HG03469 (cell line): ENCODE measurements around the gene SUPT3H.

Experiments used
- ATAC-seq: cut with Tn5 transposase; IDR thresholded peaks from one replicate; pipeline ENCODE4 v1.9.1; 2021; ENCODE audit warnings: mild to moderate bottlenecking, moderate library complexity, moderate number of reproducible peaks; ENCODE audit not compliant: unreplicated experiment

SUPT3H gene

GRCh38 chr6:45394586-45395095, 16.9 kb upstream of the SUPT3H start:
- no peak for ATAC-seq

- no peak for ATAC-seq
These were observed 10.6 kb upstream of the SUPT3H start for GRCh38 chr6:45388328-45388727.

GRCh38 chr6:45387236-45387635, 9.5 kb upstream of the SUPT3H start:
- ATAC-seq, result no peak

DNA sequence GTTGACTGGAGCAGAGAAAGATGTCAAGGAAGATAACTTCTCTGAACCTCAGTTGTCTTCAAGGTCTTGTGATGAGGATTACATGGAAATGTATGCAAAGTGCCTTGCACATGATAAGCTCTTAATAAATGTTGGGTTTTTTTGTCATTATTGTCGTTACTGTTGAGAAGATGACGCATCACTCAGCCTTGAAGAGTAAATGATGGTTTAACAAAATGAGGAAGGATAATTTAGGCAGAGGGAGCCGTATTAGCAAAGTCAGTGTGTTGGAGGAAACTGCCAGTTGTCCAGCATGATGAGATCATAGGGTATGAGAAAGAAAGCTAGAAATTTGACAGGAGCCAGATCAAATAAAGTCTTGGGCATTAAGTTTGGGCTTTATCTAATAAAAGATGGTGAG, 8.8 kb upstream of the SUPT3H start:
- no peak for ATAC-seq

DNA sequence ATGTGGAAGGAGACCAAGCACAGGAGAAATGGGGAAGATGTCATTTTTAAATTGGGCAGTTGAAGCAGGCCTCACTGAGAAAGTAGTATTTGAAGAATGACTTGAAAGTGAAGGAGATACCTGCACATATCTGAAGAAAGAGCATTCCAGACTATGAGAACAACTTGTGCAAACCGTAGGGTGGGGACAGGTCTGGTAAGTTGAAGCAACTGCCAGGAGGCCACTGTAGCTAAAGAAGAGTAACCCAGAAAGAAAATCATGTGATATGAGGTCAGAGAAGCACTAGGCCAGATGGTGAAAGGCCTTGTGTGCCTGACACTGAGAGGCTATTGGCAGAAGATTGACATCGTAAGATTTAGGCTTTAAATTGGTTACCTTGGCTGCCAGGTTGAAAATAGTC, 4.7 kb upstream of the SUPT3H start:
- ATAC-seq, result no peak

DNA sequence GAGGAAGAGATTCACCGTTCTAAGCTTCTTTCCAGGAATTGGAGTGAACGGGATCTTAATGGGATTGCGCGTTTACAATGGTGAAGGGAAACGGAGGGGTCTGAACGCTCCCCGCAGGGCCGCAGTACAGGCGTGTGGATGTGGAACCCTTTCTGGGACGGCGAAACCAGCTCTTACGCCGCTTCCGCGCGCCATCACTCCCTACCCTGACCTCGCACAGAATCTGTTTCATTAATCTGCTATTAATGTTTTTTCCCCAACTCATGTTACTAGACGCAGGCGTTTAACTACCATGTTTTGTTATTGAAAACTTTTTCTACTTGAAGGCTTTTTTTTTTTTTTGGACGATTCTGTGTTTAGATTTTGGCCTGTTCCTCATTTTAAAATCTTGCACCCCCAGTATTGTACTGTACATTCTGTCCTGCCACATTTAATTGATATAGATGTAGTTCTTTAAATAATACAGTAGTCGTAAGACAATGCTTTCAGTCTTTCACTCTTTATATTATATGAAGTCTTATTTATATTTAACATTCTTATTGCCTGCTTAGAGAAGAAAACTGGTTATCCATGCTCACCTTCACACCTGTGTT, 696 bp upstream of the SUPT3H start:
- no peak for ATAC-seq

DNA sequence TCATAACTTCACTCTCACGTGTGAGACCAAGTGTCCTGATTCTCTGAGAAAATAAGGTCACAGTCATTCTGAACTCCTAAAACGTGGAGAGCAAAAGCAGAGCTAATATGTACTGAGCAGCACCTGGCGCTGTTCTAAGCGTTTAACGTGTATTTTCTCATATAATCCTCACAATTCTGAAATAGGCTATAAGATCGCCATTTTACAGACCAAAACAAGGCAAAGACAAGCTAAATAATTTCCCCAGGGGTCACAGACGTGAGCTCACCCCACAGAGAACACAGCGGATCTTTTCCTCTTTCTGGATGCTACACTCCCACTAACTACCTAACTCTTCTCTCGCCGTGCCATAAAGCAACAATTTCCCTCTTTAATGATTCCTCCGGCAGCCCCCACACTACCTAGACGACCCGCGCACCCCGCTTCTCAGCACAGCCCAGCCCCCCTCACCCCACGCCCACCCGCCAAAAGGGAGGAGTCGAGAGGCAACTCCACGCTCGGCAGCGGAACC, 636 bp downstream of the SUPT3H start:
- no peak for ATAC-seq

GRCh38 chr6:45376310-45377042, 1.3 kb downstream of the SUPT3H start:
- ATAC-seq, result no peak

DNA sequence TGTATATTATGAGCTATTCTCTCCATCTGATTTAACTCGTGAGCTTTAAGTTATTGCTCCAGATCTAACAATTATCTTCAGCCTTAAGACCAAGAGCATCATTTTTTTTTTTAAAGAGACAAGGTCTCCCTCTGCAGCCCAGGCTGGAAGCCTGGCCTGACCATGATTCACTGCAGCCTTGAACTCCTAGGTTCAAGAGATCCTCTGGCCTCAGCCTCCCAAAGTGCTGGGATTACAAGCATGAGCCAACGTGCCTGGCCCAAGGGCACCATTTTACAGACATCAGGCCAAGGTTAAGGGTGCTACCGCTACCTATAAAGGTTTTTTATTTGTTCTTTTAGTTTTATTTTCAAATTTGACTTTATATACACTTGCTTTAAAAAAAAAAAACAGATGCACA, 2.3 kb downstream of the SUPT3H start:
- ATAC-seq, result no peak

GRCh38 chr6:45371924-45372573, 5.7 kb downstream of the SUPT3H start:
- no peak for ATAC-seq

DNA sequence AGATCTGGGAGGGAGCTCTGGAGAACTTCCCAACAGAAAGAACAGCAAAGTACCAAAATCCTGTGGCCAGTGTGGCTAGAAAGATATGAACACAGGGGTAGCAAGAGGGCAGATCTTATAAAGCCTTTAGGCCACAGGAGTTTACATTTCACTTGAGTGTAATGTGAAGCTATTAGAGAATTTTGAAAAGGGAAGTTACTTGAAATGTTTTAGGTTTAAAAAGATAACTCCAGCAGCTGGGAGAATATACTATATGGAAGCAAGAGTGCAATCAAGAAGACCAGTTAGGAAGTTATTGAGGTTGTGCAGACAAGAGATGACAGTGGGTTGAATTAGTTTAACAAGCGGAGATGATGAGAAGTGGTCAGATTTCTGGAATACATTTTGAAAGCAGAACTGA, 7.9 kb downstream of the SUPT3H start:
- no peak for ATAC-seq

DNA sequence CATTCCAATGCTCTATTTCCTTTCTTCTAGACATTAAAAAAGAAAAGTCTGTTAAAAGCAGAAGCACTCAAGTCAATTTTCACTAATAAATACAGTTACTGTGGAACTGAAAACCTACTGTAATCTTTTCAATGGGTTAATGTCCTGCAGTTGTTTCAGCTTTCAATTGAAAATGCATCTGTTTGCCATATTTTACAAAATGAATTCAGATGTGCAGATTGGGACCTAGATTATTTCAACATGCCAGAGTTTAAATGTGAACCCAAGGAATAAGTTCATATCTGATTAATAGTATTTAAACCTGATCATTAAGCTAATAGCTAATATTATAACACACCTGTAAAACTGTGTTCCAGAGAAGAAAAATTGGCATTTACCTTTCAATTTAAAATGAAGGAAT, 9.7 kb downstream of the SUPT3H start:
- ATAC-seq, result no peak

DNA sequence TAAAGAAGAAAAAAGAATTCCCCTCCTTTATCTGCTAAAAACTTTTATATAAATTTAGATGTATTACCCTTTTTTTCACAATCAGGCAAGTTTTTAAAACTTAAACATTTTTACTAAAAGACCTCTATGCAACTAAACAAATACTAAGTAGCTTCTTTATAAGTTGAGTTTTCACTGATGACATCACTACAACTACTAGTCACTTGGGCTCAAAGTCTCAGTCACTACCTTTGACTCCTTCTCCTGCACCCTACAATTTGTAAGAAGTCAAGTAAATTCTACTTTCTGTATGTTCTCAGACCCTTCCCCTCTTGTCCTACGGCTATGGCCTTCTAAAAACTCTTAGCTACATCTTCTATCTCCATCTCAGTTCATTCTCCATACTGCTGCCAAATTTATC, 11.2 kb downstream of the SUPT3H start:
- no peak for ATAC-seq

DNA sequence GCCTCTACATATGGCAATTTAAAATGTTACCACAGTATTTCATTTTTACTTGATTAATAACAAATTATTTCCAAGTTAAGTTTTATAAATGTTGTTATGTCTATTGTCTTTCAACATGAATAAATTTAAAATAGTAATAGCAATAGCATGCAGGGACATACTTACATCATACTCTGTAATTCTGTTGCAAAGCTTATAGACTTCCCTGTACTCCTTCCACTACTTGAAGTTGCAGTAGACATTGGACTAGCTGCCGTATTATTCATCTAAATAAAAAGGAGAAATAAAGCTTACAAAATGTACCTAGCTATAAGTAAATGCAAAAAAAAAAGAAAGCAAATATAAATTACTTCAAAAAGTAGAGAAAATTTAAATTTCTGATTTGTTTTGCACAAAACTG, 12.7 kb downstream of the SUPT3H start:
- ATAC-seq, result no peak

DNA sequence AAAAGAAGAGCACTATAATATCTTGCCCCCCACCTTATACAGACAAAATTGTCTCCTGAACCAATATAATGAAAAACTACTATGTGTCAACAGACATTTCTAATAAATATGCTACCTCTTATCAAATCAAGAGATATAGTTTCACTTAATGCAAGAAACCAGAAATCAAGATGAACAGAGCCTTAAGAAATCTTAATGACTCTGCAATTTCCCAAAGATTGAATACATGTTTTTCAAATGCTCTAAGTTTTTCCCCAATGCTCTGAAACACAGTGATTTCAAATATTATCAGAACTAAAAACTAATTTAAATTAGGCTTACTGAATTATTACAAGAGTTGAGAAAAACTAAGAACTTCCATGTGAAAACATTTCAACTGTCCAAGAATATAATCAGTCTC, 13.3 kb downstream of the SUPT3H start:
- ATAC-seq, result no peak

- no peak for ATAC-seq
These were observed 24.1 kb downstream of the SUPT3H start for GRCh38 chr6:45353654-45354053.

GRCh38 chr6:45351667-45352066, 26.1 kb downstream of the SUPT3H start:
- ATAC-seq, result no peak

GRCh38 chr6:45351076-45351475, 26.7 kb downstream of the SUPT3H start:
- ATAC-seq, result no peak

DNA sequence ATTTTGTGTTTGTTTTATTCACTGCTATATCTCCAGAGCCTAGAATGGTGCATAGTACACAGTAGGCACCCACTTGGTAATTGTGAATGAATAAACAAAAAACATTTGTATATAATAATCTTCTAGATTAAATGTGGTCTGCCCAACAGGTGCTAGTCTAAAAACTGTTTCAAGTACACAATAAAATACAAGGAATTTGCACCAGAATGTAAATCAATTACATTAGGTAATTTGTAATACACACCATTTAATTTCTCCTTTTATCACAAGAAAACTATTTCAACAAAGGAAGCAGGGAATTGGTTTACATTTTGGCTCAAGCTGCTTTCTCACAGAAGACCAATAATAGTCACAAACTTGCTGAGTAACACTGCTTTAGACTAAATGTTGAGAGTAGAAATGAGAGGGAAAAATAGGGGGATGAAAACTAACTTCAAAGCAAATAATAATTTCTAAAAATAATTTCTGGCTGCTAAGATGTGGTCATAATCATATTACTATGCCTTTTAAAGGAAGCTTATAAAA, 27.5 kb downstream of the SUPT3H start:
- ATAC-seq, result no peak

DNA sequence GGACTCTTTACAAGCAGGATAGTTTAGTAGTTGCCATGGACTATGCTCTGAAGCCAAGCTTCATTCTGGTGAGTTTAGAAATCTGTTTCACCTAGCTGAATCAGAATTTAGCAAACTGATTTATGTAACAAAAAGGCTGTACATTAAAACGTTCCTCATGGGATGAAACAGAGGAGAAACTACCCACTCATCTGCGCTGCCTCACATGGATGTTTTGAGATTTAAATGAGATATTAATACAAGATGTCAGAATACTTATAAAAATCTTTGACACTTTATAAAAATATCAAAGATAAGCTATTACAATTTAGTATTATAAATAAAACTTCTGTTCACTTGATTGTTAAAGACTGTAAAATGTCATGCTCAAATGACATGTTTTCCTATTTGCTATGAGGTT, 32.8 kb downstream of the SUPT3H start:
- ATAC-seq, result no peak

GRCh38 chr6:45328523-45328922, 49.2 kb downstream of the SUPT3H start:
- no peak for ATAC-seq
